ENCODE results near the gene TGIF2. TPM values are rescaled to one million over a fixed set of nuclear protein-coding genes. Genes with fewer than 3 reads are reported as not detected.
"Not testable (repeated sequence)": the region's sequence is repeated elsewhere in the genome, so short reads cannot be mapped to it uniquely, and the experiment has no call there.

Gene TGIF2
- total RNA-seq, 1 donor from 2014 or later: 10.1 TPM

DNA sequence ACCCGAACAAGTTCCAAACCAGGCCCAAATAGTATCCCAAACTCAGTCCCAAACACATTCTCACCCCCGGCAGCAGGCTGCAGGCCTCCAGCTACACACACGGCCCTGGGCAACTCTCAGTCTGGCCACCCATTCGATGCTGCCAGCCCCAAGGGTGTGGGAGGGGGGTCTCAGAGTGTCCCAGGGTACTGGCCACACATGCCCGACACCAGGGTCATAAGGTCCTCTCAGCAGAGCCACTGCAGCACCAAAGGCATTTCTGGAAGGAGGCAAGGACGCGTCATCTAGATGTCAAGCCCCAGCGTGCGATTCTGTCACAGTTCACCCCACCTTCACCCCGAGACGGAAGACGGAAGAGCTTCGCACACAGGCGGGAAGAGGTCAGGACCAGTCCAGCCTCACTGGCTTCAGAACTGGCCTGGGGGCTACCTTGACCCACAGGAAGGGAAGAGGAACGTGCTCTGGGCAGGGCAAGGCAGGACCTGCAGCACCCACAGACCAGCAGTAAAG is 22.6 kb upstream of the TGIF2 start:
- Mint-ChIP-seq H3K36me3 (ENCODE audit: unreplicated experiment) (no peaks in the 10 kb centered on the region), H3K4me3 (ENCODE audit: unreplicated experiment) (no peak overlapping the region), H3K27ac (ENCODE audit: unreplicated experiment) (no peak overlapping the region), H3K27me3 (ENCODE audit: unreplicated experiment) (peaks cover 3% of the 10 kb centered on the region), H3K4me1 (ENCODE audit: low read depth, unreplicated experiment) (peaks cover 4% of the 10 kb centered on the region), H3K9me3 (ENCODE audit: unreplicated experiment) (no peaks in the 10 kb centered on the region)
- DNase-seq: no peak
- TF ChIP-seq, protein P1, sequence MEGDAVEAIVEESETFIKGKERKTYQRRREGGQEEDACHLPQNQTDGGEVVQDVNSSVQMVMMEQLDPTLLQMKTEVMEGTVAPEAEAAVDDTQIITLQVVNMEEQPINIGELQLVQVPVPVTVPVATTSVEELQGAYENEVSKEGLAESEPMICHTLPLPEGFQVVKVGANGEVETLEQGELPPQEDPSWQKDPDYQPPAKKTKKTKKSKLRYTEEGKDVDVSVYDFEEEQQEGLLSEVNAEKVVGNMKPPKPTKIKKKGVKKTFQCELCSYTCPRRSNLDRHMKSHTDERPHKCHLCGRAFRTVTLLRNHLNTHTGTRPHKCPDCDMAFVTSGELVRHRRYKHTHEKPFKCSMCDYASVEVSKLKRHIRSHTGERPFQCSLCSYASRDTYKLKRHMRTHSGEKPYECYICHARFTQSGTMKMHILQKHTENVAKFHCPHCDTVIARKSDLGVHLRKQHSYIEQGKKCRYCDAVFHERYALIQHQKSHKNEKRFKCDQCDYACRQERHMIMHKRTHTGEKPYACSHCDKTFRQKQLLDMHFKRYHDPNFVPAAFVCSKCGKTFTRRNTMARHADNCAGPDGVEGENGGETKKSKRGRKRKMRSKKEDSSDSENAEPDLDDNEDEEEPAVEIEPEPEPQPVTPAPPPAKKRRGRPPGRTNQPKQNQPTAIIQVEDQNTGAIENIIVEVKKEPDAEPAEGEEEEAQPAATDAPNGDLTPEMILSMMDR (IDR thresholded peaks at IDR 0.05; ENCODE audit: partially characterized antibody, unreplicated experiment): no peak

DNA sequence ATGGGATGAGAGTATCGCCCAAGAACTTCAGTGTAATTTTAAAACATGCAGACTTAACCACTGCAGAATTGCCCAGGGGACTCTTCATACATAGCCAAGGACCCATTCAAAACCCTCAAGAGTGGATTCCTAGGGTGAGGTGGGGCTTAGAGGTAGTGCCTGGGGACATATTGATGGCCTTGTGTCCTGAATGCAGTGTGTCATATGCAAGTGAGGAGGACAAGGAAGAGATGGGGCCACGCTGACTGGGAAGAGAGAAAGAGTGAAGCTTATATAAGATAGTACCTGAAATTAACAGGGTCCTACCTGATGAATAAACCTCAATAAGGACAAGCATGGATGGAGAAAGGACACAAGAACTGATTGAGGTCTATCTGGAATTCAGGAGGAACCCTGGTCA is 18.1 kb upstream of the TGIF2 start:
- Mint-ChIP-seq H3K36me3 (ENCODE audit: unreplicated experiment) (no peaks in the 10 kb centered on the region), H3K27ac (ENCODE audit: unreplicated experiment) (no peak overlapping the region), H3K4me1 (ENCODE audit: low read depth, unreplicated experiment) (no peaks in the 10 kb centered on the region), H3K4me3 (ENCODE audit: unreplicated experiment) (no peak overlapping the region), H3K27me3 (ENCODE audit: unreplicated experiment) (no peaks in the 10 kb centered on the region), H3K9me3 (ENCODE audit: unreplicated experiment) (no peaks in the 10 kb centered on the region)
- DNase-seq: no peak
- TF ChIP-seq, protein P1 (IDR thresholded peaks at IDR 0.05; ENCODE audit: partially characterized antibody, unreplicated experiment): no peak

DNA sequence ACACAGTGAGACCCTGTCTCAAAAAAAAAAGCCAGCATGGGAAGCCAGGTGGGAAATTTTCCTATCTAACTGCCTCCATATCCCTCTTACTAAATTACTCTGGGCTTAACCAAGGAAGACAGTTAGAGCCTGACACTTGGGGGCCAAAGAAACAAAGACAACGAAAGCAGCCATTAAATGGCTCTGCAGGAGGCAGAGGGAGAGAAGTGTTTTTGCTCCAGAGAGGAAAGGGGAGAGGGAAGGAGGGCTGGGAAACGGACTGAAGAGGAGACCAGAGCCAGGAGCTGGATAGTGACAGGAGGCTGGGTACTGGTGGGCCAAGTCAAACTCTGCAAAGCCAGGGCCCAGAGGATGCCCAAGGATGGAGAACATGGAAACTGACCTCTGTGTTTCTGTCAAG is 10.7 kb upstream of the TGIF2 start:
- peaks cover 6% of the 10 kb centered on the region for H3K9me3 Mint-ChIP-seq (ENCODE audit: unreplicated experiment)
- H3K4me1 Mint-ChIP-seq (ENCODE audit: low read depth, unreplicated experiment): no peaks in the 10 kb centered on the region
- no peak for DNase-seq
- no peak overlapping the region for H3K4me3 Mint-ChIP-seq (ENCODE audit: unreplicated experiment)
- TF ChIP-seq, protein P1 (IDR thresholded peaks at IDR 0.05; ENCODE audit: partially characterized antibody, unreplicated experiment): no peak
- H3K27ac Mint-ChIP-seq (ENCODE audit: unreplicated experiment): no peak overlapping the region
- H3K36me3 Mint-ChIP-seq (ENCODE audit: unreplicated experiment): peaks cover 5% of the 10 kb centered on the region
- peaks cover 3% of the 10 kb centered on the region for H3K27me3 Mint-ChIP-seq (ENCODE audit: unreplicated experiment)

DNA sequence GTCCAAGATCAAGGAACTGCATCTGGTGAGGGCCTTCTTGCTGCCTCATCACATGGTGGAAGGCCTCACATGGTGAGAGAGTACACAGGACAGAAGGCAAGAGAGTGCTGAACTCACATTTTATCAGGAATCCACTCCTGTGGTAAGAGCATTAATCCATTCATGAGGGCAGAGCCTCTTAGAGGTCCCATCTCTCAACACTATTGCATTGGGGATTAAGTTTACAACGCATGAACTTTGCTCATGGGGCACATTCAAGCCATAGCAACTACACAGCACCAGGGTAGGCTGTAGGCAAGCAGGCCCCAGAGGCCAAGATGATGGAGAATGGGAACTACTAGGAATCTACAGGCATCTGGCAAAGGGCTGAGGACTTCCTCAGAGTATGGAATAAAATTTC is 10.0 kb upstream of the TGIF2 start:
- H3K4me1 Mint-ChIP-seq (ENCODE audit: low read depth, unreplicated experiment): no peaks in the 10 kb centered on the region
- H3K9me3 Mint-ChIP-seq (ENCODE audit: unreplicated experiment): peaks cover 6% of the 10 kb centered on the region
- no peak overlapping the region for H3K27ac Mint-ChIP-seq (ENCODE audit: unreplicated experiment)
- H3K36me3 Mint-ChIP-seq (ENCODE audit: unreplicated experiment): peaks cover 5% of the 10 kb centered on the region
- H3K4me3 Mint-ChIP-seq (ENCODE audit: unreplicated experiment): no peak overlapping the region
- H3K27me3 Mint-ChIP-seq (ENCODE audit: unreplicated experiment): peaks cover 3% of the 10 kb centered on the region
- no peak for DNase-seq
- TF ChIP-seq, protein P1 (IDR thresholded peaks at IDR 0.05; ENCODE audit: partially characterized antibody, unreplicated experiment): no peak

DNA sequence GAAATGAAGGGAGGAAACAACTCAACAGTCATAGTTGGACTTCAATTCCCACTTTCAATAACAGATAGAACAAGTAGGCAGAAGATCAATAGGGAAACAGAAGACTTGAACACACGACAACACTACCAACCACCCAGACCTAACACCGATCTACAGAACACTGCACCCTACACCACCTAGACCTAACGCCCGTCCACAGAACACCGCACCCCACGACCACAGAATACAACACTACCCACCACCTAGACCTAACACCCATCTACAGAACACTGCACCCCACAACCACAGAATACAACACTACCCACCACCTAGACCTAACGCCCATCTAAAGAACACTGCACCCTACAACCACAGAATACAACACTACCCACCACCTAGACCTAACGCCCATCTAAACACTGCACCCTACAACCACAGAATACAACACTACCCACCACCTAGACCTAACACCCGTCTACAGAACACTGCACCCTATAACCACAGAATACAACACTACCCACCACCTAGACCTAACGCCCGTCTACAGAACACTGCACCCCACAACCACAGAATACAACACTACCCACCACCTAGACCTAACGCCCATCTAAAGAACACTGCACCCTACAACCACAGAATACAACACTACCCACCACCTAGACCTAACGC is 9.2 kb upstream of the TGIF2 start:
- not testable (repeated sequence) for H3K36me3 Mint-ChIP-seq (ENCODE audit: unreplicated experiment); DNase-seq; H3K27ac Mint-ChIP-seq (ENCODE audit: unreplicated experiment); H3K4me3 Mint-ChIP-seq (ENCODE audit: unreplicated experiment); H3K4me1 Mint-ChIP-seq (ENCODE audit: low read depth, unreplicated experiment); H3K27me3 Mint-ChIP-seq (ENCODE audit: unreplicated experiment); H3K9me3 Mint-ChIP-seq (ENCODE audit: unreplicated experiment)

DNA sequence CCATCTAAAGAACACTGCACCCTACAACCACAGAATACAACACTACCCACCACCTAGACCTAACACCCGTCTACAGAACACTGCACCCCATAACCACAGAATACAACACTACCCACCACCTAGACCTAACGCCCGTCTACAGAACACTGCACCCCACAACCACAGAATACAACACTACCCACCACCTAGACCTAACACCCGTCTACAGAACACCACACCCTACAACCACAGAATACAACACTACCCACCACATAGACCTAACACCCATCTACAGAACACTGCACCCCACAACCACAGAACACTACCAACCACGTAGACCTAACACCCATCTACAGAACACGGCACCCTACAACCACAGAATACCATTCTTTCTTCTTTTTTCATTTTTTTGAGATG is 8.7 kb upstream of the TGIF2 start:
- H3K4me3 Mint-ChIP-seq (ENCODE audit: unreplicated experiment); H3K27me3 Mint-ChIP-seq (ENCODE audit: unreplicated experiment); DNase-seq; H3K27ac Mint-ChIP-seq (ENCODE audit: unreplicated experiment); H3K4me1 Mint-ChIP-seq (ENCODE audit: low read depth, unreplicated experiment); H3K36me3 Mint-ChIP-seq (ENCODE audit: unreplicated experiment); H3K9me3 Mint-ChIP-seq (ENCODE audit: unreplicated experiment): not testable (repeated sequence)

Measured in glutamatergic neuron (in vitro differentiated cells).